22Rv1 (cell line): ENCODE results near the gene RALGPS1.

Experiments used
- H3K27ac ChIP-seq: fragments of 450-650 bp; 2 replicates; pipeline ENCODE4 v1.5.1; 2017
- ZFX ChIP-seq: fragments of 450-650 bp; IDR thresholded peaks from 2 replicates; pipeline ENCODE4 v1.6.1; 2017; ENCODE audit warnings: antibody characterized with exemption, borderline replicate concordance
- TF ChIP-seq, protein P1 (sequence below): fragments of 450-650 bp; IDR thresholded peaks from 2 replicates; pipeline ENCODE4 v1.5.1; 2017; ENCODE audit warnings: mild to moderate bottlenecking

The RALGPS1 gene

DNA sequence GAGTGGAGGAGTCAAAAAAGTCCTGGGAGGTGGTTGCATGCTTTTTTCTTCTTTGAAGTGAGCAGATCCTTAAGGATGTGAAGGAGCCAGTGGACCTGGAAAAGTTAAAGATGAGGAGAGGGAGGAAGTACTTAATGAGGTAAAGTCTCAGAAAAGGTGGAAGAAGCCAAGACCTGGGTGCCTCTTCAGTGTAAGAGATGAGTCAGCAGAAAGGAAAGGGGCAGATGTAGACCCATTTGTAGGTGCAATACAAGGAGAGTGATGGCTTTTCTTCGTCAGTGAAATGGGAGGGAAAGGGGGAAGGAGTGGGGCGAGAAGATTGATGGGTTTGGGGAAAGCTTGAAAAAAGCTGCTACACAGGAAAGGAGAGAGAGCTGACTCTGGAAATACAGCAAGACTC lies 124.9 kb downstream of the RALGPS1 start:
- TF ChIP-seq, protein P1, sequence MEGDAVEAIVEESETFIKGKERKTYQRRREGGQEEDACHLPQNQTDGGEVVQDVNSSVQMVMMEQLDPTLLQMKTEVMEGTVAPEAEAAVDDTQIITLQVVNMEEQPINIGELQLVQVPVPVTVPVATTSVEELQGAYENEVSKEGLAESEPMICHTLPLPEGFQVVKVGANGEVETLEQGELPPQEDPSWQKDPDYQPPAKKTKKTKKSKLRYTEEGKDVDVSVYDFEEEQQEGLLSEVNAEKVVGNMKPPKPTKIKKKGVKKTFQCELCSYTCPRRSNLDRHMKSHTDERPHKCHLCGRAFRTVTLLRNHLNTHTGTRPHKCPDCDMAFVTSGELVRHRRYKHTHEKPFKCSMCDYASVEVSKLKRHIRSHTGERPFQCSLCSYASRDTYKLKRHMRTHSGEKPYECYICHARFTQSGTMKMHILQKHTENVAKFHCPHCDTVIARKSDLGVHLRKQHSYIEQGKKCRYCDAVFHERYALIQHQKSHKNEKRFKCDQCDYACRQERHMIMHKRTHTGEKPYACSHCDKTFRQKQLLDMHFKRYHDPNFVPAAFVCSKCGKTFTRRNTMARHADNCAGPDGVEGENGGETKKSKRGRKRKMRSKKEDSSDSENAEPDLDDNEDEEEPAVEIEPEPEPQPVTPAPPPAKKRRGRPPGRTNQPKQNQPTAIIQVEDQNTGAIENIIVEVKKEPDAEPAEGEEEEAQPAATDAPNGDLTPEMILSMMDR = no peak
- TF ChIP-seq ZFX = no peak
- no peak overlapping the region for H3K27ac ChIP-seq

DNA sequence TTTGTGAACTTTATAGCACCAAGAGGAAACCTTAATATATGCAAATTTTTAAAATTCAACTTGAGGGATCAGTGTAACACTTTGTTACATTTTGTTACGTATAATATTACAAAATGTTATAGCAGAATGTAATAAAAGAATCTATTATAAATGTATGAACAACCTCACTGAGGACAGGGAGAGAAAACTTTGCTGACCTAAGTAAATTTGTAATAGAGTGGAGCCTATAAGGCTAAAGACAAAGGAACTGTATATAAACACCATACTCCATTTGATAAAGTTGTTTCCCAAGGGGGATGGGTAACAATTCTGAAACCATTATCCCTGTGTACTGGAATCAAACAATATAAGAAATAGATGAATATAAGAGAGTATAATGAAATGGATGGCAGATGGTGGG lies 130.6 kb downstream of the RALGPS1 start:
- no peak for TF ChIP-seq ZFX
- TF ChIP-seq, protein P1 = no peak
- H3K27ac ChIP-seq = no peak overlapping the region

DNA sequence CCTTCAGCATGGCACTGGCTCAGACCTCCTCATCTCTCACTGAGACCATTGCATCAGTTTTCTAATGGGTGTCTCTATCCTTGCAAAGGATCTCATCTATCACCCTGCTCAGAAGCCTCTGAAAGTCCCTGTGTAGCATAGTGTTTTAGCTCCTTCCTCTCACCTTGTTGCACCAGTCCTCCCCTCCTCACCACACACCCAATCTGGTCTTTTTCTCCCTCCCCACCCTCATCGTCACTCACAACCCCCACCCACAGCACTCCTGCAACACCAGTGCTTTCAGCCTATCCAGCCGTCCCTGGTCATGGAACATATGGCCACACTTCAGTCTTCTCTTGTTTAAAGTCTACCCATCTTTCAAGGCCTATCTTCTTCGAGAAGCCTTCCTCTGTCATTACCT lies 133.4 kb downstream of the RALGPS1 start:
- no peak overlapping the region for H3K27ac ChIP-seq
- TF ChIP-seq, protein P1 = no peak
- no peak for TF ChIP-seq ZFX

- TF ChIP-seq, protein P1 = no peak
- no peak for TF ChIP-seq ZFX
- H3K27ac ChIP-seq = no peak overlapping the region
Measured at GRCh38 chr9:127049044-127049443, 134.5 kb downstream of the RALGPS1 start.

- TF ChIP-seq ZFX = no peak
- TF ChIP-seq, protein P1 = no peak
- no peak overlapping the region for H3K27ac ChIP-seq
Measured at GRCh38 chr9:127049581-127049980, 135.0 kb downstream of the RALGPS1 start.

DNA sequence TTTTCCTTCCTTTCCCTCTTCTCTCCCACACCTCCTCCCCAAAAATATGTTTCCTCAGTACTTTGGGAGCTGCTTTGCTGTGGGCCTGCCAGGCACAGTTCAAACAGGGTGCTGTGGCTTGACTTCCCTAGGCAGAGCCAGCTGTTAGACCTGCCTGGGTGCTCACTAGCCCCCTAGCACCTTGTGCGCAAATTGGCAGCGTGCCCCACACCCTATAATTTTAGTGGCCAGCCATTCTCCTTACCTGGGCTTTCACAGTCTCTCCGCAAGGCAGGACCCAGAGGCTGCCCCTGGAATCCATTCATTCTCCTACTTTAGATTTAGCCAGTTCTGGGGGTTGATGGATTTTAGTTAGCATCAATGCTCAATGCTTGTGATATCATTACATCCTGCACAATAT lies 135.6 kb downstream of the RALGPS1 start:
- H3K27ac ChIP-seq = no peak overlapping the region
- no peak for TF ChIP-seq ZFX
- TF ChIP-seq, protein P1 = no peak

GRCh38 chr9:127050591-127051001 lies 136.0 kb downstream of the RALGPS1 start:
- no peak overlapping the region for H3K27ac ChIP-seq
- TF ChIP-seq, protein P1 = no peak
- no peak for TF ChIP-seq ZFX
